Neural cell (in vitro differentiated cells): ENCODE data around the gene SNX14. TPM values are rescaled to one million over a fixed set of nuclear protein-coding genes. Genes with fewer than 3 reads are reported as not detected.

Source experiments
- H2AFZ ChIP-seq: fragments of 200-600, 300-800 bp; sonication (generic), shearing (Covaris generic); 2 replicates; pipeline ENCODE4 v1.6.0; 2014; ENCODE audit warnings: low read depth, mild to moderate bottlenecking, antibody characterized with exemption, low read length, moderate library complexity
- H3F3A ChIP-seq: fragments of 200-600 bp; shearing (Covaris generic); 2 replicates; pipeline ENCODE4 v1.6.1; 2016; ENCODE audit warnings: mild to moderate bottlenecking, moderate library complexity, mixed read lengths, antibody characterized with exemption, low read length; ENCODE audit not compliant: insufficient read depth, poor library complexity, severe bottlenecking
- H3K27ac ChIP-seq: fragments of 200-600, 300-800 bp; sonication (generic), shearing (Covaris generic); 2 replicates; pipeline ENCODE4 v1.5.1; 2014; ENCODE audit warnings: mild to moderate bottlenecking, low read length, moderate library complexity
- H3K27me3 ChIP-seq: fragments of 300-800, 200-600 bp; sonication (generic), shearing (Covaris generic); 2 replicates; pipeline ENCODE4 v1.6.0; 2014; ENCODE audit warnings: mild to moderate bottlenecking, low read depth, low read length, moderate library complexity; ENCODE audit not compliant: insufficient read depth
- H3K36me3 ChIP-seq: fragments of 300-800, 200-600 bp; sonication (generic), shearing (Covaris generic); 2 replicates; pipeline ENCODE4 v1.5.1; 2014; ENCODE audit warnings: mild to moderate bottlenecking, antibody characterized with exemption, low read length, moderate library complexity; ENCODE audit not compliant: insufficient read depth
- H3K4me2 ChIP-seq: fragments of 300-800, 200-600 bp; sonication (generic), shearing (Covaris generic); 2 replicates; pipeline ENCODE4 v1.6.0; 2014; ENCODE audit warnings: mild to moderate bottlenecking, low read length
- H3K4me3 ChIP-seq: fragments of 300-800, 200-600 bp; sonication (generic), shearing (Covaris generic); 2 replicates; pipeline ENCODE4 v1.5.1; 2014; ENCODE audit warnings: mild to moderate bottlenecking, low read length, moderate library complexity
- H3K79me2 ChIP-seq: fragments of 200-600 bp; shearing (Covaris generic); replicated peaks from 2 replicates; pipeline ENCODE4 v1.6.0; 2014; ENCODE audit warnings: mild to moderate bottlenecking, low read length, moderate library complexity; ENCODE audit not compliant: insufficient read depth
- H3K9ac ChIP-seq: fragments of 300-800, 200-600 bp; sonication (generic), shearing (Covaris generic); 2 replicates; pipeline ENCODE4 v1.6.1; 2016; ENCODE audit warnings: mild to moderate bottlenecking, low read length, mixed read lengths
- H3K9me2 ChIP-seq: fragments of 200-600 bp; shearing (Covaris generic); 2 replicates; pipeline ENCODE4 v1.6.1; 2016; ENCODE audit warnings: mild to moderate bottlenecking, low read length, mixed read lengths; ENCODE audit not compliant: insufficient read depth
- H3K9me3 ChIP-seq: fragments of 200-600, 300-800 bp; sonication (generic), shearing (Covaris generic); 2 replicates; pipeline ENCODE4 v1.6.1; 2016; ENCODE audit warnings: mild to moderate bottlenecking, mixed run types, low read length, moderate library complexity, mixed read lengths
- H4K20me1 ChIP-seq: fragments of 200-600 bp; shearing (Covaris generic); 2 replicates; pipeline ENCODE4 v1.6.1; 2016; ENCODE audit warnings: mild to moderate bottlenecking, mixed run types; ENCODE audit not compliant: insufficient read depth
- CTCF ChIP-seq: fragments of 450-650 bp; IDR thresholded peaks from 2 replicates; pipeline ENCODE4 v1.5.1; 2014; ENCODE audit warnings: antibody characterized with exemption, mild to moderate bottlenecking, moderate library complexity; ENCODE audit not compliant: poor library complexity, severe bottlenecking
- EP300 ChIP-seq: fragments of 450-650 bp; conservative IDR thresholded peaks from 2 replicates; pipeline ENCODE4 v1.6.1; 2014; ENCODE audit warnings: antibody characterized with exemption, mild to moderate bottlenecking, moderate library complexity; ENCODE audit not compliant: poor library complexity, severe bottlenecking
- EZH2 ChIP-seq: fragments of 200-600, 300-800 bp; shearing (Covaris generic), sonication (generic); IDR thresholded peaks from 2 replicates; pipeline ENCODE4 v1.6.1; 2014; ENCODE audit warnings: antibody characterized with exemption, low read length, borderline replicate concordance, mild to moderate bottlenecking; ENCODE audit not compliant: insufficient read depth, poor library complexity, severe bottlenecking
- MXI1 ChIP-seq: fragments of 450-650 bp; conservative IDR thresholded peaks from 2 replicates; pipeline ENCODE4 v1.6.1; 2014; ENCODE audit warnings: antibody characterized with exemption, mild to moderate bottlenecking; ENCODE audit not compliant: poor library complexity, severe bottlenecking
- POLR2AphosphoS5 ChIP-seq: IDR thresholded peaks from 2 replicates; pipeline ENCODE4 v1.6.1; 2012
- RAD21 ChIP-seq: fragments of 450-650 bp; conservative IDR thresholded peaks from 2 replicates; pipeline ENCODE4 v1.6.1; 2014; ENCODE audit warnings: antibody characterized with exemption, mild to moderate bottlenecking, moderate library complexity
- SMC3 ChIP-seq: fragments of 450-650 bp; conservative IDR thresholded peaks from 2 replicates; pipeline ENCODE4 v1.6.1; 2014; ENCODE audit warnings: antibody characterized with exemption, mild to moderate bottlenecking, moderate library complexity; ENCODE audit not compliant: poor library complexity
- TAF1 ChIP-seq: IDR thresholded peaks from 2 replicates; pipeline ENCODE4 v1.6.1; 2012; ENCODE audit warnings: low read depth
- polyA plus RNA-seq: library from polyadenylated mRNA; depleted of rRNA; stranded (reverse); fragments of >200 nt; gene quantifications from 2 replicates; pipeline ENCODE4 v1.2.3, GENCODE V29; 2014
- TF ChIP-seq, protein P1 (sequence below): IDR thresholded peaks from 2 replicates; pipeline ENCODE4 v1.6.1; 2012; ENCODE audit warnings: borderline replicate concordance

Gene SNX14
- polyA plus RNA-seq, 1 donor from 2014 or later: 112 TPM

- Histone ChIP-seq H3K9me3 (no peaks in the 10 kb centered on the region), H3K4me3 (peak within 1 kb of the TSS; percentile 96), H3K36me3 (peaks cover 3% of the 10 kb centered on the region), H3K9ac (peak within 1 kb of the TSS; percentile 99), H3K79me2 (peaks cover 43% of the 10 kb centered on the region), H4K20me1 (peaks cover 24% of the 10 kb centered on the region), H3K4me2 (peak within 1 kb of the TSS; percentile 87), H3K9me2 (no peaks in the 10 kb centered on the region), H3K27ac (peak within 1 kb of the TSS; percentile 100), H3F3A (peaks cover 10% of the 10 kb centered on the region), H3K27me3 (no peaks in the 10 kb centered on the region), H2AFZ (peak within 1 kb of the TSS; percentile 96)
- TF ChIP-seq EZH2: no peak
- TF ChIP-seq TAF1: peak; percentile 83
- peak; percentile 93 for TF ChIP-seq POLR2AphosphoS5
- peak; percentile 75 for TF ChIP-seq EP300
- TF ChIP-seq, protein P1, sequence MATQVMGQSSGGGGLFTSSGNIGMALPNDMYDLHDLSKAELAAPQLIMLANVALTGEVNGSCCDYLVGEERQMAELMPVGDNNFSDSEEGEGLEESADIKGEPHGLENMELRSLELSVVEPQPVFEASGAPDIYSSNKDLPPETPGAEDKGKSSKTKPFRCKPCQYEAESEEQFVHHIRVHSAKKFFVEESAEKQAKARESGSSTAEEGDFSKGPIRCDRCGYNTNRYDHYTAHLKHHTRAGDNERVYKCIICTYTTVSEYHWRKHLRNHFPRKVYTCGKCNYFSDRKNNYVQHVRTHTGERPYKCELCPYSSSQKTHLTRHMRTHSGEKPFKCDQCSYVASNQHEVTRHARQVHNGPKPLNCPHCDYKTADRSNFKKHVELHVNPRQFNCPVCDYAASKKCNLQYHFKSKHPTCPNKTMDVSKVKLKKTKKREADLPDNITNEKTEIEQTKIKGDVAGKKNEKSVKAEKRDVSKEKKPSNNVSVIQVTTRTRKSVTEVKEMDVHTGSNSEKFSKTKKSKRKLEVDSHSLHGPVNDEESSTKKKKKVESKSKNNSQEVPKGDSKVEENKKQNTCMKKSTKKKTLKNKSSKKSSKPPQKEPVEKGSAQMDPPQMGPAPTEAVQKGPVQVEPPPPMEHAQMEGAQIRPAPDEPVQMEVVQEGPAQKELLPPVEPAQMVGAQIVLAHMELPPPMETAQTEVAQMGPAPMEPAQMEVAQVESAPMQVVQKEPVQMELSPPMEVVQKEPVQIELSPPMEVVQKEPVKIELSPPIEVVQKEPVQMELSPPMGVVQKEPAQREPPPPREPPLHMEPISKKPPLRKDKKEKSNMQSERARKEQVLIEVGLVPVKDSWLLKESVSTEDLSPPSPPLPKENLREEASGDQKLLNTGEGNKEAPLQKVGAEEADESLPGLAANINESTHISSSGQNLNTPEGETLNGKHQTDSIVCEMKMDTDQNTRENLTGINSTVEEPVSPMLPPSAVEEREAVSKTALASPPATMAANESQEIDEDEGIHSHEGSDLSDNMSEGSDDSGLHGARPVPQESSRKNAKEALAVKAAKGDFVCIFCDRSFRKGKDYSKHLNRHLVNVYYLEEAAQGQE: peak; percentile 94
- peak; percentile 21 for TF ChIP-seq RAD21
- TF ChIP-seq MXI1: peak; percentile 88
- no peak for TF ChIP-seq CTCF
These were observed 49.3 kb upstream of the SNX14 start, which contains the start of gene SYNCRIP for GRCh38 chr6:85642774-85643536. TSS of gene SYNCRIP (minus strand) at chr6:85642886. CDS start at chr6:85641439, 1,447 bp downstream.

DNA sequence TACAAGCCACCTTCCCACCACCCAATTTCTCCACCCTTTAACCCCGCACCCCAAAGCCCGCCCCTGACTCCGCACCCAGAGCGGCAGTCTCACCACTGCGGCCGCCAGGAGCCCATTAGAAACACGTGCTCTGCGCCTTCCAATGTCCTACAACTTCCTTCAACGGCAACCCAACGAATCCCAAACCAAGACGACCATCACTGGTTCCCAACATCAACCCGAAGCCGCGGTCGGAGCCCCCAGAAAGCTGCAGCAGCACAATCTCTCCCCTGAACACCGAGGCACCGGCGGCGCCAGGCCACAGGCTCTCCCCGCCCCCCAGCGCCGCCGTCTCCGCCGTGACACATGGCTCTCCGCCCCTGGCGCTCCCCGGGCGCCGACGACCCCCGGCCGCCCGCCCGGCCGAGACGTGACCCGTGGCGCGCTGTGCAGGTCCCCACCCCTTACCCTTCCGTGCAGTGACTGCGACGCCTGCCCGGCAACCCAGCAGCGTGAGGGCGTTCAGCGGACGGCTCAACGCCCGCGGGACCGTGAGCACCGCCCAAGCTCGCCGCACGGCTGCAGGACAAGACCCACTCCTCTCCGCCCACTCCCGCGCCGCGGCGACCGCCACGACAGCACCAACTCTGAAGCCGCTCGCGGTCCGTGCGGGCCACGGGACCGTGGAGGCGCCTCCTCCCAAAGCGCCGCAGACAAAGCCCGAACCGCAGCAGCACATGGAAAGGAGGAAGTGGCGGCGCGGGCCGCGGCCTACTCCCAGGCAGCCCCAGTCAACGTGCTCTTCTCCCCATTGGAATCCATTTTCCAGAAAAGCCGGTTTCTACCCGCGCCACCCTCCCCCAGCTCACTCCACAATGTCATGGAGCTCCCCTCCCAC is 48.5 kb upstream of the SNX14 start:
- H3K4me3 ChIP-seq: peak overlapping the region; percentile 96
- H3K4me2 ChIP-seq: peak overlapping the region; percentile 87
- H3K9me3 ChIP-seq: no peaks in the 10 kb centered on the region
- H3K27me3 ChIP-seq: no peaks in the 10 kb centered on the region
- TF ChIP-seq EP300 (no peak), MXI1 (peak; percentile 79), POLR2AphosphoS5 (peak; percentile 49), SMC3 (no peak), TAF1 (no peak)
- TF ChIP-seq, protein P1: peak; percentile 41
- peaks cover 24% of the 10 kb centered on the region for H4K20me1 ChIP-seq
- peaks cover 51% of the 10 kb centered on the region for H3K79me2 ChIP-seq
- peaks cover 10% of the 10 kb centered on the region for H3F3A ChIP-seq
- peak overlapping the region; percentile 99 for H3K9ac ChIP-seq
- H2AFZ ChIP-seq: peak overlapping the region; percentile 67
- H3K27ac ChIP-seq: peak overlapping the region; percentile 100
- H3K9me2 ChIP-seq: no peaks in the 10 kb centered on the region
- H3K36me3 ChIP-seq: peaks cover 6% of the 10 kb centered on the region
